Measurements from ENCODE around the gene MYL12B.

GRCh38 chr18:3305933-3306332 is 44.0 kb downstream of the MYL12B start:
- TF ChIP-seq CTCF (IDR thresholded peaks at IDR 0.05) (no peak), POLR2A (IDR thresholded peaks at IDR 0.05) (no peak)
